GM21825 (cell line): Measurements from ENCODE around the gene AZU1.
"Not testable (repeated sequence)": the region's sequence is repeated elsewhere in the genome, so short reads cannot be mapped to it uniquely, and the experiment has no call there.

ENCODE experiments used
- ATAC-seq: cut with Tn5 transposase; IDR thresholded peaks from one replicate; pipeline ENCODE4 v1.9.1; 2021; ENCODE audit warnings: mild to moderate bottlenecking, moderate library complexity; ENCODE audit not compliant: unreplicated experiment

AZU1 gene

GRCh38 chr19:807627-808422 is 19.8 kb upstream of the AZU1 start:
- no peak for ATAC-seq

GRCh38 chr19:808423-808775 is 19.2 kb upstream of the AZU1 start:
- no peak for ATAC-seq

- no peak for ATAC-seq
Measured at GRCh38 chr19:810077-810855, 17.4 kb upstream of the AZU1 start.

GRCh38 chr19:810883-811489 is 16.7 kb upstream of the AZU1 start:
- ATAC-seq = no peak

GRCh38 chr19:811506-812048 is 16.1 kb upstream of the AZU1 start:
- no peak for ATAC-seq

GRCh38 chr19:812049-812746 is 15.4 kb upstream of the AZU1 start:
- ATAC-seq = no peak

GRCh38 chr19:812747-813218 is 14.9 kb upstream of the AZU1 start:
- ATAC-seq = no peak

GRCh38 chr19:813219-814151 is 14.2 kb upstream of the AZU1 start:
- ATAC-seq = no peak

- ATAC-seq = no peak
Measured at GRCh38 chr19:814152-815078, 13.2 kb upstream of the AZU1 start.

GRCh38 chr19:815079-815774 is 12.4 kb upstream of the AZU1 start:
- ATAC-seq = no peak

- ATAC-seq = no peak
Measured at GRCh38 chr19:815775-816499, 11.7 kb upstream of the AZU1 start.

- no peak for ATAC-seq
Measured at GRCh38 chr19:816500-816857, 11.2 kb upstream of the AZU1 start.

GRCh38 chr19:820212-820611 is 7.4 kb upstream of the AZU1 start:
- not testable (repeated sequence) for ATAC-seq

- no peak for ATAC-seq
Measured at GRCh38 chr19:821231-821824, 6.3 kb upstream of the AZU1 start.

GRCh38 chr19:821825-822503 is 5.7 kb upstream of the AZU1 start, which contains the start of gene PLPPR3:
TSS of gene PLPPR3 (minus strand) at chr19:821955. CDS start at chr19:821559, 396 bp downstream.
- ATAC-seq = no peak

- no peak for ATAC-seq
Measured at GRCh38 chr19:823565-824121, 4.0 kb upstream of the AZU1 start.
